Middle frontal gyrus (tissue), 1 donor: Measurements from ENCODE around the gene ARHGEF7.
"Not testable (repeated sequence)": the region's sequence is repeated elsewhere in the genome, so short reads cannot be mapped to it uniquely, and the experiment has no call there.

Source experiments
- DNase-seq: peaks from one replicate; pipeline ENCODE4 v3.0.0-alpha.2; 2015; ENCODE audit warnings: low spot score; ENCODE audit errors: extremely low spot score

ARHGEF7 gene

DNA sequence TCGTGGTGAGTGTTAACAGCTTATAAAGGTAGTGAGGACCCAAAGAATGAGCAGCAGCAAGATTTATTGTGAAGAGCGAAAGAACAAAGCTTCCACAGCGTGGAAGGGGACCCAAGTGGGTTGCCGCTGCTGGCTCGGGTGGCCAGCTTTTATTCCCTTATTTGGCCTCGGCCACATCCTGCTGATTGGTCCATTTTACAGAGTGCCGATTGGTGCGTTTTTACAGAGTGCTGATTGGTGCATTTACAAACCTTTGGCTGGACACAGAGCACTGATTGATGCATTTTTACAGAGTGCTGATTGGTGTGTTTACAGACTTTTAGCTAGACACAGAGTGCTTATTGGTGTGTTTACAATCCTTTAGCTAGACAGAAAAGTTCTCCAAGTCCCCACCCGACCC lies 74.4 kb downstream of the ARHGEF7 start:
- not testable (repeated sequence) for DNase-seq

DNA sequence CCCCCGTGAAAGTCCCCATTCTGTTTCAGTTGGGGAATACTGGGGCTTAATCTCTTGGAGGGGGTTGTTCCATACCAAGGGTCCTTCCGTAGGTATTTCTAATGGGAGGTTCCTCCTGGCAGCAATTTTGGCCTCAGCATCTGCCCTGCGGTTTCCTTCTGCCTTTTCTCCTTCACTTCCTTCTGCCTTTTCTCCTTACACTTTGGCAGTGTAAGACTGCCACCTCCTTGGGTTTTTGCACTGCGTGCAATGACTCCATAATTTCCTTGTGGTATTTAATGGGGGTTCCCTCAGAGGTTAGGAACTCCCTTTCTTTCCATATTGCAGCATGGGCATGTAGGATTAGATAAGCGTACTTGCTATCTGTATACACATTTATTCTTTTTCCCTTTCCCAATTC lies 78.1 kb downstream of the ARHGEF7 start:
- DNase-seq: not testable (repeated sequence)

DNA sequence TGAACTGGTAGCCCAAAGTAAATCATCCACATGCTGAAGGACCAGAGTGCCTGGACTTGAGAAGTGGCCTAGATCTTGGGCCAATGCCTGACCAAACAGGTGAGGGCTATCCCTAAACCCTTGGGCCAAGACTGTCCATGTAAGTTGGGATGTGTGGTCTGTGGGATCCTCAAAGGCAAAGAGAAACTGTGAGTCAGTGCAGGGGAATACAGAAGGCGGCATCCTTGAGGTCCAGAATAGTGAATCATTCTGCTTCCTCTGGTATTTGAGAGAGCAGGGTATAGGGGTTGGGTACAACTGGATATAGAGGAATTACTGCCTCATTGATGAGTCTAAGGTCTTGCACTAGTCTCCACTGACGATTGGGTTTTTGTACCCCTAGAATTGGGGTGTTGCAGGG lies 79.5 kb downstream of the ARHGEF7 start:
- not testable (repeated sequence) for DNase-seq

DNA sequence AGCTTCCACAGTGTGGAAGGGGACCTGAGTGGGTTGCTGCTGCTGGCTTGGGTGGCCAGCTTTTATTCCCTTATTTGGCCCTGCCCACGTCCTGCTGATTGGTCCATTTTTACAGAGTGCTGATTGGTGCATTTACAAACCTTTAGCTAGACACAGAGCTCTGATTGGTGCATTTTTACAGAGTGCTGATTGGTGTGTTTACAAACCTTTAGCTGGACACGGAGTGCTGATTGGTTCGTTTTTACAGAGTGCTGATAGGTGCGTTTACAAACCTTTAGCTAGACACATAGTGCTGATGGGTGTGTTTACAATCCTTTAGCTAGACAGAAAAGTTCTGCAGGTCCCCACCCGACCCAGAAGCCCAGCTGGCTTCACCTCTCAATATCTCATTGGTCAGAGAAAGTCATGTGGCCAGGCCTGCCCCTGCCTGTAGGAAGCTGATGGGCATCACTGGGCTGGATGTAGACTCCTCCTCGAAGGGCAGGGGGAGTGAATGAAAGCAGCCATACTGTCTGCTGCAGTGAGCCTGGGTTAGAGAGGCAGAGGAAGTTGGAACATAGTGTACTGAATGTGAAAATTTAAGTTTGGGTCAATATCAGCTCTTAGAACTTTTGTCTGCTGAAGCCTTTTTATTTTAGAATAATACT lies 83.7 kb downstream of the ARHGEF7 start:
- not testable (repeated sequence) for DNase-seq

DNA sequence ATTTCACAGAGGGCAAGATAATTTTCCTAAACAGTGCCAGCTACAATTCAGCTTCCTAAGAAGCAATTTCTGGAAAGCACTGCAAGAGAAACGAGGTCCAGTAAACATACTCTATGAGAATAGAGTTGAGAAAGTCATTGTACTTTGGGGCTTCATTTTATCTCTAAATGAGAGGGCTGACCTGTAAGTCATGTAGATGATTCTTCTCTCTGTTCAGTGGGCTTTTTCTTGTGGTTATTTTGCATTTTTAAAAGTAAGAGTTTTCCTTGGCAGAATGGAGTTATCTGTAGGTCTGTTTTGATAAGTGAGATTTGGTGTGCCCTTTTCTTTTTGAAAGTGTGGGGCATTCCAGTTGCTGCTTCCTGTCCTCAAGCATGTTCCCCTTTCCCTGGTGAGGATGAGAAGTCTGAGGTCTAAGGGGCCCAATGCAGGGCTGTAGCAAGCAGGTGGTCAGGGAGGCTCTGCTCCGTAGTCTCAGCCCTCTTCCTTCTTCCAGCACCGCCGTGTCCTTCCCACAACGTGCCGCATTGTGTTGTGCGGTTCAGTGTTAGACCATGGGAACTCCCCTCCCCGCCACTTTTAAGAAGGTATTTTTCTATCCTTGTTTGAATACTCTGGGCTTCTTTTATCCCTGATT lies 86.3 kb downstream of the ARHGEF7 start:
- no peak for DNase-seq

DNA sequence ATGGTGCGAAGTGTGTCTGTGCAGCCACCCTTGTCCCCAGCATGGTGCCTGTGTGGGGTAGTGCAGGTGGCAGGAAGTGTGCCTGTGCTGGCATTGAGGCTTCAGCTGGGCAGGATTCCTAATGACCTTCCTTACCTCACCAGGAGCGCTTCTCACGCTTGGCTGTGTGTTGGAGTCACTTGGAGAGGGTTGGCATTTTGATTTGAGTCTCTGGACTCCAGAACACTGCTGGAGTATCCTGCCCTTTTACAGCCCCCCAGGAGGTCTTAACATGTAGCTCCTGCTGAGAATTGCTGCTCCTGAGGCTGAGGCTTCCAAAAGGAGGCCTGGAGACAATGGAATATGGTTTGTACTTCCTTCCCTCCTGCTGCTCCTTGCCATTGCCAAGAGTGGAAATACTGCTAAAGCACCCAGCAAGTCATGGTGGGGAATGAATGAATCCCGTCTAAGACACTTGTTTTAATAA lies 87.1 kb downstream of the ARHGEF7 start:
- DNase-seq: no peak

DNA sequence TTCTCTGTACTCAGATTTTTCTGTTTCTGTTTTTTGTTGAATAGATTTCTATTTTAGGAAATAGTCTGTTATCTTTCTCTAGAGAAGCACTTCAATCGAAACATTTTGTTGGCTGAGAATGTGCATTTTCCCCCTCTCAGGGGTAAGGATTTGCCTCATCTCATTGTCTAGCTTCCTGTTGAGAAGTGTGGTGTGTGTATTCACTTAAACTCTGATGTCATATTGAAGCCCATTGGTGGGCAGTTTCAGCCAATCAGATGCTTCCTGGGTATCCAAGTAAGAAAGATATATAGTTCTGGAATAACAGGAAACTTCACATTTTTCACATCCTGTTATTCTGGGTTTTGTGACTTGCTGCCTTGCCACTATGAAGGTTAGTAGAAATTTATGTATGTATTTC lies 87.6 kb downstream of the ARHGEF7 start:
- DNase-seq: no peak

DNA sequence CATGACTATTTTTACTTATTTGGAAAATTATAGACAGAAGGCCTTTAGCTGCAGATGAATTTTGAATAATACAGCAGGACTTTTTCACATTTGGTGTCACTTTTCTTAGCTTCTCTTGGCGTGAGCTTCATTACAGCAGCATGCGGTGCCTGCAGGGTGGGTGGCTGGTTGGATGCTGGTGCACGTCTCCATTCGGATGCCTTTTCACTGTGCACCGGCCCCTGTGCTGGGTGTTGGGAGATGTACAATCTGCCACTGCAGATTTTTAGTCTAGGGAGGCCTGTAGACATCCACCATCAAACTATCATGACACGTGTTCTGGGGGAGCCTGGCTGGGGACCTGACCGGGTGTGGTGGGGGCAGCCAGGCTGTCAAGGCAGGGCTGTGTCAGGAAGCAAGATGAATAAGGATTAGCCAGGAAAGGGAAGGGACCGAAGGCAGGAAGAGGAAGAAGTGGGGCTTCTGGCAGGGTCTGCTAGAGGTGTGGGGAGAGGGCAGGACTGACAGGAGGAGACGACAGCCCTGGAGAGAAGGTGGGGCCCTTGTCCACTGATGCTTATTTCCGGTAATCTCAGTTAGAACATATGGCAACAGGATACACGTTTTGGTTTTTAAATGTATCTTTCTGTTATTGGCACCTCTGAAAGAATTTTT lies 88.8 kb downstream of the ARHGEF7 start:
- DNase-seq: no peak

DNA sequence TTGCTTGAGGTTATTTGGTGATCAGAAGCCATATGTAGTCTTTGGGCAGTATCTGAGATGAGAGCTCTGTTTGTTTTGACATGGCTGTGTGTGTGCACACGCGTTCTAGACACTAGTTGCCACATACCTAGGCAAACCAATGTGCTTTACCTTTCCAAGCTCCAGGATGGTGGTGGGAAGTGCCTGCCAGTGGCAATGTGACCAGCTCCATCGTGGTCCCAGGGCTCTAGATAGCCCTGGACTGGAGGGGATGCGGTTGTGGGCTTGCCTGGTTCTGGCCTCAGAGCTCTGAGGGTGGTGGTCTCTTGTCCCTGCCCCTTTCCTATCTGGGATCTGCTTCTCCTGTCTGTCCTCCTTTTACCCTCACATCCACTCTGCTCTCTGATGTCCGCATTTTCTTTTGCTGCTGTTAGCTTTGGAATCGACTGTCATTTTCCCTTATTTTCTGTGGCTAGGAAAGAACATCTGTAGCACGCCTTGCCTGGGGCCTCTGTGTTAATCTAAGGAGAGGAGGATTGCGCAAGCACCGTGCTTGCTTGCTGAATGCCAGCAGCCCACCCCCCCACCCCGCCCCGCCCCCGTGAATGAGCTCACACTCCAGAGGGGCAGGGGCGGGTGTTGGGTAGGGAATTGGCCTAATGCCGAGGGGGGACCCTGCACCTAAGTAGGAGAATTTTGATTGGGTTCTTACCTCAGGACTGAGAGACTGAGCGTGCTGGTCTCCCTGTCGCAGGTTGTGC lies 89.5 kb downstream of the ARHGEF7 start:
- DNase-seq: no peak

DNA sequence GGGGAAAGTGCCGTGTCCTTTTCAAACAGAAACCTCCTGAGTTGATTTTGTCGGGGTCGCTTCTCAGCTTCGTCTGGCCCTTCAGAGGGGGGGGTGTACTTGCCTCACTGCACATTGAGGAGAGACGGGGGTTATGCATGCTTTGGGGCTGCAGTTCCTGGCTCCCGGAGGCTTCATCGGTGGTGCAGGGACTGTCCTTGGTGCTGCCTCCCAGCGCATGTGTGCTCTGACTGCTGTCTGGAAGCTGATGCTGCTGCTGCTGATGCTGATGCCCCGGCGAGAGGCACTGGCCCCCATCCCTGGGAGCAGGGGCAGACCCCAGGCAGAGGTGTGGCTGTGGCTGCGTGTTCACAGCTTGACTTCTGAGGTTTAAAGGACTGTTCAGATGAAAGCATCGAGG lies 91.0 kb downstream of the ARHGEF7 start:
- no peak for DNase-seq

DNA sequence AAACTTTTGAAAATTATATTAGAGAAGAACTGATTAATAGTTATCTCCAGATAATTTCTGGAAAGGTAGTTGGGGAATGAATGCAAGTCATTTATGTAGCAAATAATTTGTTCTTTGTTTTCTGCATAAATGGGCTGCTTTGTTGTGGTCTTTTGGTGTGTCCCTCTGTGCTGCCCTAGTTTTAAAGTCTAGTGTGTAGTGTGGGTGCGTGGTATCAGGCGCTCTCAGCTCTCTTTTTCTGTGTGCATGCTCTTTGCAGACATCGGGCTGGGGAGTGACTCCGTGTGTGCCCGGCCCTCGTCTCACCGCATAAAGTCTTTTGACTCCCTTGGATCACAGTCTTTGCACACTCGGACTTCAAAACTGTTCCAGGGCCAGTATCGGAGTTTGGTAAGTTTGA lies 94.5 kb downstream of the ARHGEF7 start:
- no peak for DNase-seq

DNA sequence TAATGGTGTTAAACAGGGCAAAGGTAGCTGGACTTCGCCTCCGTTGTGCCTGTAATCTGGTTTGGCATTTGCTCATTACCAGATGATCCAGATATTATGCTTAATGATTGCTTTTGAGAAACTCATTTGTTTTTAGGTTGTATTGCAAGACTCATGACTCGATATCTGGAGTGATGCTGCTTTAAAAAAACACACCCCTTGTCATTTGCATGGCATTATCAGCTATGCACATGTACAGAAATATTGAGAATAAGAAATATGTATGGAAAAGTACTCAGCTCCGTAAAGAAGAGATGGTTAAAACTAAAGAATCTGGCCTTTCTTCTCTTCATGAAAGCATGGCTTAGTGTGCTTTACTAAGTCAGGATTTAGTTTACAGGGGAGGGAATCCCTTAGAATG lies 95.0 kb downstream of the ARHGEF7 start:
- no peak for DNase-seq

DNA sequence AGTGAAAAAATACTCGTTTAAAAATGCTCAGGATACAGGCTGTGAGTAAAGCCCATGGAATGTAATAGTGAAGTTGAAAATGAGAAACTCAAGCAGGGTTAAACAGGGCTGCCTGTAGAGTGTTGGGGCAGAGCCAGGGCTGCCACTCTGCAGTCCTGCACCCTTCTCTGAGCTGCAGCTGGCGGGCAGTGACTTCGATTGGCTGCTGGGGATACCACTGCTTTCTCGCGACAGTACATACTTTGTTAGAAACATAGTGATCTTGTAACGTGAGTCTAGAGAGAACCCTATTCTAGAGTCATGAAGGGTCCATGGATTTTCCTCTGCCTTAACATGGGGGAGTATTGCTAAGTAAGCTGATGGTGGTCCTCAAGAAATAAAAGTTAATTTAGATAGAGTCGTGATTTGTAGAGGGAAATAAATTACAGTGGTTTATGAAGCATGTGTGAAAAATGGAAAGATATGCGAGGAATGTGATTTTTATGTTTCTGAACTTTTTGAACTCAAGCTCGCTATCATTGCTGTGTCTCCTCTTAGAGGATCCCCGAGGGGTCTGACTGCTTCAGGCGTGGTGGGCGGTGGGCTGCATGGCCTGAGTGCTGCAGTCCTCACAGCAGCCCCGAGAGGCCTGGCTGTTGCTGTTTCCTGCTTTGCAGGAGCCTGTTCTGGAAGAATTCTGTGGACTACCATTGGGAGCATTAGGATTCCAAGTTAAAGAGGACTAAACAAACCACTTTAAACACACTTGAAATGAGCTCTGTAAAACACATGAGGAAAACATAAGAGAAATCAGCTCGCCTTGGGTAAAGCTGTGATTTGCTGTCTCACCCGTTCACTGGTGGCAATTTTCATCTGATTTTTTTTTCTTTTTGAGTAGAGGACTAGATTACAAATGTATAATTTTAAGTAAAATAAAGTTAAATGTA lies 95.7 kb downstream of the ARHGEF7 start:
- DNase-seq: no peak

DNA sequence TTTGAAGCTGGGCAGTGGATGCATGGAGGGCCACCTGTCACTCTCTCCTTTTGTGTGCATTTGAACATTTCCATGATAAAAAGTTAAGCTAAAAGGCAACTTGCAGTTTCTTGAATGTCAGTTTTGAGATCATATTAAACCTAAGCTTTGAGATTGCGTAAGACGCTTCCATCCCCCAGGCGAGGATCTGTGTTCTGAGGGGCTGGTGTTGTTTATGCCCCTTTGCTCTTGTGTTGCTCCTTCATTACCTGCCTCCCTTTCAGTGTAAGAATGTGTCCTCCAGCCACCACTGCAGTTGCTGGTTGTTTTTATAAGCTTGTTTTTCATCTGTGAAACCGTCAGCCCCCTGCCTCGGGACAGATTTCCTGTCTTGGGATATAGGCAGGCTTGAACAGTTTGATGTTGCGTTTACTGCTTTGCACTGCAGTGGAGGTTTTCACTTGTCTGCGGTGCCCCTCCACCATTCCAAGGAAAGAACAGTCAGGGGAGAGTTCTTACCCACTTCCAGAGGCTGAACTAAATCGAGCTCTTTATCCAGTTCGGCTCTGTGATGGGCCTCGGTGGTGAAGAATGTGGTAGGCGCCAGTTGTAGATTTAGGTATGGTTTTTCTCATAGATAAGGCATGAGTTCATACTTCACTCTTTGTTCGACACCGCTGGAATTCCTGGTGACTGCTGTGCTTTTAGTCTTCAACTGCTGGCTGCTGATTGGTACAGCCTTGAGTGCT lies 96.8 kb downstream of the ARHGEF7 start:
- no peak for DNase-seq

DNA sequence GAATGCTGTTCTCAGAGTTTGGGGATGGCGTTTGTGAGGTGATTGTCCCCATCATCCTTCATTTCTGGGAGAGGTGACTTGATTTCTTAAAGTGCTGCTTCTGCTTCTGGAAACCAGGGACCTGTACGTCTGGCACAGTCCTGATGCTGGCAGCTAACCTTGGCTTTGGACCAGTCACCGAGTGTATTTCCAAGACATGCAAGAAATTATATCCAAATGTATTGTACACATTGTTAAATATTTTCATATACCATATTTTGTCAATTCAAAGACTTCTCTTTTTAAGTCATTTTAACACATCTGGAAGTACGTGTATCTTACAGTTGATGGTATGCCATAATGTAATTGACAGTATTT lies 97.4 kb downstream of the ARHGEF7 start:
- no peak for DNase-seq

DNA sequence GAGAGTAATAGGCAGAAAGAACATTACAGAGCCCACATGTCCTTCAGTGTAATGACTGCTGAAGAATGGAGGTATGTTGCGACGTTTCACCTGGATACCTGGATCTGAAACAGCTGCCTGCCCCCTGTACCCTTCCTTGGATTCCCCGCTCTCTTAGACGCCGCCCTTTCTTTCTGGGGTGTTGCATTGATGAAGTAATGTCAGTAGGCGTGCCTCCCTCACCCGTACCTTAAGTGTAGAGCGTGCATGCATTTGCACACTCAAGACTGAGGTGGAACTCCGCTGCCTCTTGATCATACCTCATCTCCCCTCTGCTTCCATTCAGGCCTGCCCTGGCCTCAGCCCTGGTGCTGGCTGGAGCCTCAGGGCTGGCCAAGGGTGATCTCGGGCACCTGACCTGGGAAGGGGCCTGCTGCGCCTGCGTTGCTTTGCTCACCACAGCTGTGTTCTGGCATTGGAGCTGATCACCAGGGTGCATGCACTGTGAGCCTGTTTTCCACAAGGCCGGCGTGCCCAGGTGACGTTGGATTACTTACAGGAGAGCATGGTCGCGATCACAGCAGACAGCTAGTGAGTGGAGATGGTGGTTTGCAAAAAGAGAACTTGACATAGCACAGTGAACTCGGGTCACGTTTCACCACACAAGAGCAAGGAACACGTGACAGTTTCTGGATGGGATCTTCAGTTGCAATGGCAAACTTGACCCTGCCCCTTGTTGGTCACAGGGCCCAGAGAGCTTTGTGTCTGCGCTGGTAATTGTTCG lies 99.0 kb downstream of the ARHGEF7 start:
- no peak for DNase-seq

DNA sequence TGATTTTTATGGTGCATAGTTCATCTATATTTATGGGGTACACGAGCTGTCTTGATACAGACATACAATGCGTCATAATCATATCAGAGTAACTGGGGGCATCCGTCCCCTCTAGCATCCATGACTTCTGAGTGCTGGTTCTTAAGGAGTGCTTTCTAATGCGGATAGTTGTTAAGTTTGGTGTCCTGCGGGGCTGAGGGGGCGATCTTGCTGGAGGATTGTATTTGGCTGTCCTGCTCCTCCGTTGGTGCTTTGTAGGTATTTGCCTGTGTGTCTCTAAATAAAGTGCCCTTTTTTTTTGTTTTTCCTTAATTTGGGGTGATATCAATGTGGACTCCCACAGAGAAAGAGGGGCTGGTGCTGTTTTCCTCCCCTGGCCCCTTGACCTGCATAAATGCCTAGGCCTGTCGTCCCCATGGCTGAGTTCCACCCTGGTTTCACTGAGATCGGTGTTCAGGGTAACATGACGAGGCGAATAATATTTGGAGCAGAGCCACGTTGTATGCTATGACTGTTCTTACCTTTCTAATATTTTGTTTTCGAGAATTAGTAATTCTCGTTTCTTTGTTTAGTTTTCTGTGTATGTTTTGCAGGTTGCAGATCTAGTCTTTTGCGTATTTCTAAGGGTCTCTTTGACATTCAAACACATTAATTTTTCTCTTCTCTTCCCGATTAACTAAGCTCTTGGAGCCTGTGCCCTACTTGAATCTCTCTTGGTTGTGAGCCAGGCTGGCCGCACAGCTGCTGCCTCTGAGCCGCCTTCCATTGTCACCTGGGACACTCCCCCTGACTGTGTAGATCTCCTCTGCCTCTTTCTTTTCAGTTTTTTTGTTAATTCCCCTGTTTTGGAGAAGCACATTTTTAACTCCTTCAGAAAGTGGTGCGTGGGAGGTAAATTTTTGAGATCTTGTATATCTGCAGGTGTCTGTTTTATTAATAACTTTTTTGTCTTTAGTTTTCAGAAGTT lies 100.3 kb downstream of the ARHGEF7 start:
- DNase-seq: no peak

DNA sequence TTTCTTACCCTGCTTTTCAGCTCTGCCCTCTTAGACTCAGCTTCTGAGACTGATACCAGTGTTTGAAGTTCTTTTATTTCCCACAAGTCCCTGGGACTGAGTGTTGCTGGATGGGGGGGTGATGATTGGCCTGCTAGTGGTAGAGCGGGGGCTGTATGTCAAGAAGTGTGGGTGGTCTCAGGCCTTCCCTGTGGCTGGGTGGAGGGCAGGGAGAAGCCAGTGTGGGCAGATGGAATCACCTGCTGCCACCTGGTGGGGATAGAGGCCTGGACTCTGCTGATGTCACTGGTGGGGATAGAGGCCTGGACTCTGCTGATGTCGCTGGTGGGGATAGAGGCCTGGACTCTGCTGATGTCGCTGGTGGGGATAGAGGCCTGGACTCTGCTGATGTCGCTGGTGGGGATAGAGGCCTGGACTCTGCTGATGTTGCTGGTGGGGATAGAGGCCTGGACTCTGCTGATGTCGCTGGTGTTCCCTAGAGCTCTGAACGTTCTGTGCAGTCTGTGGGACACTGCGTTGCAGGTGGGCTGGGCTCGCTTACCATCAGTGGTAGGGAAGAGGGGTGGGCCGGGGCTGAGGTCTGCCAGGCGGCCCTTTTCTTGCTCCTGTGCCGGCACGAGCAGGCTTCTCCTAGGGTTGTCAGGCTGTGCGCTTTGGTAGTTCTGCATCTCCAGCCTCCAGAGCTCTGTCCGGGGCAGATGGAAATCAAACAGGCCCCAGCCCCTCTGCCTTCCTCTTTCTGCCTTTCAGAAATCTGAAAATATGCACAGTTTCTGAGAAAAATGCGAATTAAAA lies 101.3 kb downstream of the ARHGEF7 start:
- DNase-seq: no peak
